ENCODE data around the gene PPP1R1C. TPM values are rescaled to one million over a fixed set of nuclear protein-coding genes. Genes with fewer than 3 reads are reported as not detected.

Gene PPP1R1C
- total RNA-seq, 4 donors from 2014 or later, result not detected

GRCh38 chr2:182061739-182062138 lies 76.1 kb downstream of the PPP1R1C start:
- Histone ChIP-seq H3K4me3 (no peak overlapping the region), H3K27me3 (no peaks in the 10 kb centered on the region), H3K36me3 (no peaks in the 10 kb centered on the region), H3K4me1 (peaks cover 5 to 18% of the 10 kb centered on the region in 2 donors), H3K9me3 (no peaks in the 10 kb centered on the region), H3K27ac (peak overlapping the region in 1 of 4 donors; percentile 77)
- ATAC-seq (no peak), DNase-seq (no peak)
- TF ChIP-seq CTCF (IDR thresholded peaks at IDR 0.05 in 4 of 5, conservative IDR thresholded peaks at IDR 0.05 in 1 of 5) (no peak), POLR2A (IDR thresholded peaks at IDR 0.05) (no peak)
- in situ Hi-C loops (cut with MboI; ENCODE audit: low sequenced_read_pairs in 4 of 4) (no loop called here), intact Hi-C loops (cut with DNase I; ENCODE audit: low total_unique reads) (loop anchor here (10.0 kb wide), 2 partner anchors 67 to 167 kb away; partner anchors contain the start of gene ITPRID2)

GRCh38 chr2:182062329-182062972 lies 76.8 kb downstream of the PPP1R1C start:
- peak in 1 of 2 donors; percentile 50 for ATAC-seq
- no peaks in the 10 kb centered on the region for H3K27me3 ChIP-seq
- H3K4me3 ChIP-seq, result no peak overlapping the region
- in situ Hi-C loops (cut with MboI; ENCODE audit: low sequenced_read_pairs in 4 of 4) (no loop called here), intact Hi-C loops (cut with DNase I; ENCODE audit: low total_unique reads) (loop anchor here (10.0 kb wide), 2 partner anchors 68 to 168 kb away; partner anchors contain the start of gene ITPRID2)
- no peaks in the 10 kb centered on the region for H3K36me3 ChIP-seq
- peaks cover 5 to 18% of the 10 kb centered on the region in 2 donors for H3K4me1 ChIP-seq
- no peaks in the 10 kb centered on the region for H3K9me3 ChIP-seq
- H3K27ac ChIP-seq, result peak overlapping the region in 1 of 4 donors; percentile 77
- TF ChIP-seq CTCF (IDR thresholded peaks at IDR 0.05 in 4 of 5, conservative IDR thresholded peaks at IDR 0.05 in 1 of 5), result no peak
- TF ChIP-seq POLR2A (IDR thresholded peaks at IDR 0.05), result no peak
- no peak for DNase-seq

- no peaks in the 10 kb centered on the region for H3K27me3 ChIP-seq
- no peaks in the 10 kb centered on the region for H3K36me3 ChIP-seq
- ATAC-seq, result peak; percentile 69 to 84
- DNase-seq, result peak; percentile 20 to 25
- peak overlapping the region; percentile 15 to 77 (median 48) for H3K27ac ChIP-seq
- TF ChIP-seq CTCF (IDR thresholded peaks at IDR 0.05 in 4 of 5, conservative IDR thresholded peaks at IDR 0.05 in 1 of 5) (no peak), POLR2A (IDR thresholded peaks at IDR 0.05) (no peak)
- H3K9me3 ChIP-seq, result no peaks in the 10 kb centered on the region
- intact Hi-C loops (cut with DNase I; ENCODE audit: low total_unique reads) (loop anchor here (10.0 kb wide), 2 partner anchors 69 to 169 kb away; partner anchors contain the start of gene ITPRID2), in situ Hi-C loops (cut with MboI; ENCODE audit: low sequenced_read_pairs in 4 of 4) (no loop called here)
- H3K4me1 ChIP-seq, result peaks cover 5 to 21% of the 10 kb centered on the region in 2 donors
- no peak overlapping the region for H3K4me3 ChIP-seq
Observed at GRCh38 chr2:182064019-182064778, 78.5 kb downstream of the PPP1R1C start.

- intact Hi-C loops (cut with DNase I; ENCODE audit: low total_unique reads), result loop anchor here (10.0 kb wide), 2 partner anchors 72 to 172 kb away; partner anchors contain the start of gene ITPRID2
- peaks cover 5 to 22% of the 10 kb centered on the region in 2 donors for H3K4me1 ChIP-seq
Observed at GRCh38 chr2:182066400-182067087, 80.9 kb downstream of the PPP1R1C start.

More at GRCh38 chr2:182066400-182067087, 80.9 kb downstream of the PPP1R1C start:
- ATAC-seq (no peak), DNase-seq (no peak)
- Histone ChIP-seq H3K9me3 (no peaks in the 10 kb centered on the region), H3K27ac (no peak overlapping the region), H3K36me3 (no peaks in the 10 kb centered on the region), H3K4me3 (no peak overlapping the region), H3K27me3 (no peaks in the 10 kb centered on the region)
- in situ Hi-C loops (cut with MboI; ENCODE audit: low sequenced_read_pairs in 4 of 4), result no loop called here
- TF ChIP-seq CTCF (IDR thresholded peaks at IDR 0.05 in 4 of 5, conservative IDR thresholded peaks at IDR 0.05 in 1 of 5), result no peak
